ENCODE results near the gene APBA2. TPM values are rescaled to one million over a fixed set of nuclear protein-coding genes. Genes with fewer than 3 reads are reported as not detected.

The APBA2 gene
- total RNA-seq, result 4.8 and 7.2 TPM in 2 replicates

DNA sequence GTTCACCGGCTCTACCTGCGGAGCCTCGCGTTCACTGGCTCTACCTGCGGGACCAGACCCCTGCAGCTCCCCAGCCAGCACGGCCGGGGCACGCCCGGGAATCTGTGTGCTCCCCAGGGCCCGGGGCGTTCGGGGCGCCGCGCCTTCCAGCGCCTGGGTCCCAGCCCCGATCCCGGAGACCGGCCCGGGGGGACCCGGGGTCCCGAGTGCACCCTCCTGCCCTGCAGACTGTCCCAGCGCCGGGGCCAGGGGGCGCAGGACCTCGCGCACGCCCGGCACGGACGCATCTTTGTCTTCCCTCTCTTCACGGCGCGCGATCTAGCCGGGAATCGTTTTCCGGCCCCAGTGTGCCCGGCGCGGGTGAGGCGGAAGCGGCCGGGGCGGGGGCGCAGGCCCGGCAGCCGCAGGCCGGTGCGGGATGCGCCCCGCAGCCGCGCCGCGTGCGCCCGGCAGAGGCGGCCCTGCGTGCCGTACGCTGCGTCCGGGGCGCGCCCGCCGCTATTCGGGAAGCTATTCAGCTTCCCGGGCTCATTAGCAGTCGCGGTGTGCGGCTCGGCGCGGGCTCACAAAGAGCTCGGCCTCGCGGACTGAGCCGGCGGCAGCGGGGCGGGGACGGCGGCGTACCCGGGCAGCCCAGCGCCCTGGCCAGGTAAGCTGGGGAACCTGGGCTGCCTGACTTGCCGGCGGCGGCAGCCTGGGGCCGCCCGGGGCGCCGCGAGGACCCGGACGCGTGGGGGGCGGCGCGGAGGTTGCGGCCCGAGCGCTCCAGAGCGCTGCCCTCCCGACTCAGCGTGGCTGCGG is at the start of gene APBA2:
TSS of gene APBA2 (plus strand) at position 345 of the 801 bp plus-strand sequence. CDS start 167,911 bp downstream, outside the sequence.

DNA sequence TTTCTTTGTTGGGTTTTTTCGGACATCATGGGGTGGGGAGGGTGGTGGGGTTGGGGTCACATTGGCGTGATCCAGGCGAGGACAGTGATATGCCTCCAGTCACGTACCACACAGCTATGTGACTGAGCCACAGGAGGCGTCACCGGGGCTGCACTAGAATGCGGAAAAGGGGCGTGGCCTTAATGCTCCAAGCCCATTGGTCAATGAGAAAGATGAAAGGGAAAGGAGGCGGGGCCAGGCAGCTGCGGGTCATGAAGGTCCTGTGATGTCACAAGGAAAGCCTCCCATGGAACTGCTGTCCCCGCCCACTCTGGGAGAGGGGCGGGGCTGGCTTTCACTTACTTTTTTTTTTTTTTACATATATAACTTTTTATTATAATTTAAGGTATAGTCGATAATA is 37.3 kb upstream of the APBA2 start, which contains the start of gene GOLGA6L7:
TSS of gene GOLGA6L7 (minus strand) at position 124 of the 400 bp plus-strand sequence. CDS start at position 29, 95 bp downstream.

Other genes with a start within 250 kb of the APBA2 start
- gene GOLGA8M, start 173.6 kb upstream of the APBA2 start, total RNA-seq, result 0.35 TPM in 1 of 2 replicates, not detected in the other
- not detected in 2 replicates for gene GOLGA6L7, start 37.3 kb upstream of the APBA2 start, total RNA-seq

Measured in myometrial cell (primary cell).